ENCODE measurements around the gene ENPP6. TPM values are rescaled to one million over a fixed set of nuclear protein-coding genes. Genes with fewer than 3 reads are reported as not detected.

Gene ENPP6
- total RNA-seq, 1 donor = not detected

- Histone ChIP-seq H2AFZ (ENCODE audit: low read length) (no peak overlapping the region), H3K9me3 (ENCODE audit: low read depth, low read length) (no peaks in the 10 kb centered on the region), H4K20me1 (ENCODE audit: insufficient read depth, low read length) (no peaks in the 10 kb centered on the region), H3K4me1 (ENCODE audit: insufficient read depth, low read length) (no peaks in the 10 kb centered on the region), H3K27ac (ENCODE audit: low read depth, low read length) (no peak overlapping the region), H3K36me3 (ENCODE audit: insufficient read depth, low read length) (no peaks in the 10 kb centered on the region), H3K4me2 (ENCODE audit: insufficient read depth, low read length) (no peak overlapping the region), H3K4me3 (ENCODE audit: insufficient read depth, low read length) (no peak overlapping the region), H3K79me2 (ENCODE audit: insufficient read depth, low read length) (no peaks in the 10 kb centered on the region), H3K27me3 (ENCODE audit: insufficient read depth, low read length) (no peaks in the 10 kb centered on the region)
- TF ChIP-seq, protein P1, sequence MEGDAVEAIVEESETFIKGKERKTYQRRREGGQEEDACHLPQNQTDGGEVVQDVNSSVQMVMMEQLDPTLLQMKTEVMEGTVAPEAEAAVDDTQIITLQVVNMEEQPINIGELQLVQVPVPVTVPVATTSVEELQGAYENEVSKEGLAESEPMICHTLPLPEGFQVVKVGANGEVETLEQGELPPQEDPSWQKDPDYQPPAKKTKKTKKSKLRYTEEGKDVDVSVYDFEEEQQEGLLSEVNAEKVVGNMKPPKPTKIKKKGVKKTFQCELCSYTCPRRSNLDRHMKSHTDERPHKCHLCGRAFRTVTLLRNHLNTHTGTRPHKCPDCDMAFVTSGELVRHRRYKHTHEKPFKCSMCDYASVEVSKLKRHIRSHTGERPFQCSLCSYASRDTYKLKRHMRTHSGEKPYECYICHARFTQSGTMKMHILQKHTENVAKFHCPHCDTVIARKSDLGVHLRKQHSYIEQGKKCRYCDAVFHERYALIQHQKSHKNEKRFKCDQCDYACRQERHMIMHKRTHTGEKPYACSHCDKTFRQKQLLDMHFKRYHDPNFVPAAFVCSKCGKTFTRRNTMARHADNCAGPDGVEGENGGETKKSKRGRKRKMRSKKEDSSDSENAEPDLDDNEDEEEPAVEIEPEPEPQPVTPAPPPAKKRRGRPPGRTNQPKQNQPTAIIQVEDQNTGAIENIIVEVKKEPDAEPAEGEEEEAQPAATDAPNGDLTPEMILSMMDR (IDR thresholded peaks at IDR 0.05; ENCODE audit: extremely low read depth, low read depth, low read length) = no peak
- DNase-seq (ENCODE audit: insufficient read length, low spot score, missing footprints) = no peak
Observed at GRCh38 chr4:184235526-184235925, 17.9 kb upstream of the ENPP6 start.

- Histone ChIP-seq H4K20me1 (ENCODE audit: insufficient read depth, low read length) (no peaks in the 10 kb centered on the region), H2AFZ (ENCODE audit: low read length) (no peak overlapping the region), H3K79me2 (ENCODE audit: insufficient read depth, low read length) (no peaks in the 10 kb centered on the region), H3K4me3 (ENCODE audit: insufficient read depth, low read length) (no peak overlapping the region), H3K9me3 (ENCODE audit: low read depth, low read length) (no peaks in the 10 kb centered on the region), H3K27me3 (ENCODE audit: insufficient read depth, low read length) (no peaks in the 10 kb centered on the region), H3K4me2 (ENCODE audit: insufficient read depth, low read length) (no peak overlapping the region), H3K4me1 (ENCODE audit: insufficient read depth, low read length) (no peaks in the 10 kb centered on the region), H3K27ac (ENCODE audit: low read depth, low read length) (no peak overlapping the region), H3K36me3 (ENCODE audit: insufficient read depth, low read length) (no peaks in the 10 kb centered on the region)
- TF ChIP-seq, protein P1 (IDR thresholded peaks at IDR 0.05; ENCODE audit: extremely low read depth, low read depth, low read length) = no peak
- DNase-seq (ENCODE audit: insufficient read length, low spot score, missing footprints) = no peak
Observed at GRCh38 chr4:184234155-184234554, 16.5 kb upstream of the ENPP6 start.

DNA sequence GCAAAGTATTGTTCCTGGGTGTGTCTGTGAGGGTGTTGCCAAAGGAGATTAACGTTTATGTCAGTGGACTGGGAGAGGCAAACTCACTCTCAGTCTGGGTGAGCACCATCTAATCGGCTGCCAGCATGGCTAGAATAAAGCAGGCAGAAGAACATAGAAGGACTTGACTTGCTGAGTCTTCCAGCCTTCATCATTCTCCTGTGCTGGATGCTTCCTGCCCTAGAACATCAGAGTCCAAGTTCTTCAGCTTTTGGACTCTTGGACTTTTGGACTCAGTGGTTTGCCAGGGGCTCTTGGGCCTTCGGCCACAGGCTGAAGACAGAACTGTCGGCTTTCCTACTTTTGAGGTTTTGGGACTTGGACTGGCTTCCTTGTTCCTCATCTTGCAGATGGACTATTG is 15.3 kb upstream of the ENPP6 start:
- H3K4me3 ChIP-seq (ENCODE audit: insufficient read depth, low read length) = no peak overlapping the region
- no peak overlapping the region for H3K27ac ChIP-seq (ENCODE audit: low read depth, low read length)
- DNase-seq (ENCODE audit: insufficient read length, low spot score, missing footprints) = no peak
- H3K27me3 ChIP-seq (ENCODE audit: insufficient read depth, low read length) = no peaks in the 10 kb centered on the region
- no peaks in the 10 kb centered on the region for H3K9me3 ChIP-seq (ENCODE audit: low read depth, low read length)
- H3K4me2 ChIP-seq (ENCODE audit: insufficient read depth, low read length) = no peak overlapping the region
- TF ChIP-seq, protein P1 (IDR thresholded peaks at IDR 0.05; ENCODE audit: extremely low read depth, low read depth, low read length) = no peak
- no peak overlapping the region for H2AFZ ChIP-seq (ENCODE audit: low read length)
- no peaks in the 10 kb centered on the region for H3K4me1 ChIP-seq (ENCODE audit: insufficient read depth, low read length)
- no peaks in the 10 kb centered on the region for H4K20me1 ChIP-seq (ENCODE audit: insufficient read depth, low read length)
- H3K79me2 ChIP-seq (ENCODE audit: insufficient read depth, low read length) = no peaks in the 10 kb centered on the region
- H3K36me3 ChIP-seq (ENCODE audit: insufficient read depth, low read length) = no peaks in the 10 kb centered on the region

DNA sequence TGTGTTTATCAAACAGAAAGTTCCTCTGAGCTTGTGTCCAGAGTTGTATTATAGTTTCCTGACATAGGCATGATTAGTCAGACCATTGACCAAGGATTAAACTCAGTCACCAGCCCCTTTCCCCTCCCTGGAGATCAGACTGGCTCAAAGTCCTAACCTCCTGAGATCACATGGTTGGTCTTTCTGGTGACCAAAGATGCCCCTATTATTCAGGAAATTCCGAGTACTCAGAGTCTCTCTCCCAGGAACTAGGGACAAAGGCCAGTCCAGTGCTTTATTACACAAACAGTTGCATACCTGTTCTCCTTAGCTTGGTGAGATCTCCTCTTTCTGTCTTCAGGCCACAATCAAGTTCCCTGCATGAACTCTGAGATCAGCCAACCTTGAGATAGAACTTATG is 14.5 kb upstream of the ENPP6 start:
- TF ChIP-seq, protein P1 (IDR thresholded peaks at IDR 0.05; ENCODE audit: extremely low read depth, low read depth, low read length) = no peak

More for the DNA sequence above, 14.5 kb upstream of the ENPP6 start:
- Histone ChIP-seq H3K27ac (ENCODE audit: low read depth, low read length) (no peak overlapping the region), H3K4me1 (ENCODE audit: insufficient read depth, low read length) (no peaks in the 10 kb centered on the region), H2AFZ (ENCODE audit: low read length) (no peak overlapping the region), H3K27me3 (ENCODE audit: insufficient read depth, low read length) (no peaks in the 10 kb centered on the region), H4K20me1 (ENCODE audit: insufficient read depth, low read length) (no peaks in the 10 kb centered on the region), H3K4me3 (ENCODE audit: insufficient read depth, low read length) (no peak overlapping the region), H3K79me2 (ENCODE audit: insufficient read depth, low read length) (no peaks in the 10 kb centered on the region), H3K36me3 (ENCODE audit: insufficient read depth, low read length) (no peaks in the 10 kb centered on the region), H3K9me3 (ENCODE audit: low read depth, low read length) (no peaks in the 10 kb centered on the region), H3K4me2 (ENCODE audit: insufficient read depth, low read length) (no peak overlapping the region)
- DNase-seq (ENCODE audit: insufficient read length, low spot score, missing footprints) = no peak

All from osteoblast (primary cell).